Vein endothelial cell (primary cell): ENCODE measurements around the gene CFAP157. TPM values are rescaled to one million over a fixed set of nuclear protein-coding genes. Genes with fewer than 3 reads are reported as not detected.

Experiments used
- total RNA-seq: library from RNA; depleted of rRNA; stranded (reverse); fragments of >200 nt; gene quantifications from 2 replicates; pipeline ENCODE4 v1.2.3, GENCODE V29; 2012

The CFAP157 gene
- not detected in 2 replicates for total RNA-seq

GRCh38 chr9:127706836-127707241 is at the start of gene CFAP157:
TSS of gene CFAP157 (plus strand) at chr9:127706988. CDS start at chr9:127707032, 44 bp downstream.

GRCh38 chr9:127715470-127716337 is 8.9 kb downstream of the CFAP157 start, which contains the start of the genes PTRH1 and TTC16:
TSS of gene PTRH1 (minus strand) at chr9:127715663. CDS start at chr9:127715639, 24 bp downstream.
TSS of gene TTC16 (plus strand) at chr9:127716079. CDS start at chr9:127716146, 67 bp downstream.

GRCh38 chr9:127734747-127735529 is 28.1 kb downstream of the CFAP157 start, which contains the start of gene TOR2A:
TSS of gene TOR2A (minus strand) at chr9:127735294. CDS start at chr9:127735270, 24 bp downstream.

Other genes with a start within 250 kb of the CFAP157 start
- gene STXBP1, start 94.7 kb upstream of the CFAP157 start, total RNA-seq = 13.4 and 35.3 TPM in 2 replicates
- gene PTRH1, start 8.7 kb downstream of the CFAP157 start, total RNA-seq = 22.8 and 24.2 TPM in 2 replicates
- gene TTC16, start 9.1 kb downstream of the CFAP157 start, total RNA-seq = not detected in 2 replicates
- 9.1 and 9.2 TPM in 2 replicates for gene TOR2A, start 28.3 kb downstream of the CFAP157 start, total RNA-seq
- gene SH2D3C, start 71.7 kb downstream of the CFAP157 start, total RNA-seq = 71.9 and 85.9 TPM in 2 replicates
- gene CDK9, start 79.0 kb downstream of the CFAP157 start, total RNA-seq = 110 and 120 TPM in 2 replicates
- 103 and 117 TPM in 2 replicates for gene FPGS, start 95.9 kb downstream of the CFAP157 start, total RNA-seq
- 209 and 301 TPM in 2 replicates for gene ENG, start 147.7 kb downstream of the CFAP157 start, total RNA-seq
- 66.9 and 72.8 TPM in 2 replicates for gene AK1, start 170.7 kb downstream of the CFAP157 start, total RNA-seq
- 46.1 and 53.2 TPM in 2 replicates for gene ST6GALNAC6, start 192.6 kb downstream of the CFAP157 start, total RNA-seq
- 75.8 and 85.3 TPM in 2 replicates for gene ST6GALNAC4, start 210.1 kb downstream of the CFAP157 start, total RNA-seq
- 0.29 and 0.65 TPM in 2 replicates for gene PIP5KL1, start 223.8 kb downstream of the CFAP157 start, total RNA-seq
- 15.7 and 19.6 TPM in 2 replicates for gene DPM2, start 230.9 kb downstream of the CFAP157 start, total RNA-seq